SKM-1 (cell line): ENCODE measurements around the gene PYROXD2.
"Not testable (repeated sequence)": the region's sequence is repeated elsewhere in the genome, so short reads cannot be mapped to it uniquely, and the experiment has no call there.

Experiments used
- DNase-seq: peaks from one replicate; lab custom pipeline; 2025; ENCODE audit not compliant: unreplicated experiment; lab: John Stamatoyannopoulos, UW

The PYROXD2 gene

GRCh38 chr10:98370831-98371820, 43.9 kb downstream of the PYROXD2 start:
- no peak for DNase-seq

GRCh38 chr10:98369801-98370200, 45.2 kb downstream of the PYROXD2 start:
- DNase-seq, result no peak

DNA sequence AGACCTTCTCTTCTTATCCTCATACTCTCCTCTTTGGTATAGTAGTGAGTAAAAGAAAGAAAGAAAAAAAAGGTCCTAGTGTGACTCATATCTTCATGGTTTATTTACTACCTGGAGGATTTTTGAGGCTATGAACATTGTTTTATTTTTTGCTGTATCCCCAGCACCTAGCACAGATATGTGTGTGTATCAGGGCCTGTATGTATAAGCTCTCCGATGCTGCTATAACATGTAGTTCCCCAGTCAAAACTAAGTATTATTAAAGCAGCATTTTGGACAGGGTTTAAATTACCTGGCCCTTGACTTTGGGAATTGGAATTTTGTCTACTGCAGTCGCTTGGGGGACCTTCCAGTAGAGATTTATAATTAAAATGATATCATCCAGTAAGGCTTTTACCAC, 46.3 kb downstream of the PYROXD2 start:
- DNase-seq, result no peak

GRCh38 chr10:98367604-98368451, 47.2 kb downstream of the PYROXD2 start:
- DNase-seq, result no peak

- DNase-seq, result no peak
Measured at GRCh38 chr10:98366062-98366530, 48.9 kb downstream of the PYROXD2 start.

GRCh38 chr10:98365406-98366061, 49.4 kb downstream of the PYROXD2 start:
- no peak for DNase-seq

DNA sequence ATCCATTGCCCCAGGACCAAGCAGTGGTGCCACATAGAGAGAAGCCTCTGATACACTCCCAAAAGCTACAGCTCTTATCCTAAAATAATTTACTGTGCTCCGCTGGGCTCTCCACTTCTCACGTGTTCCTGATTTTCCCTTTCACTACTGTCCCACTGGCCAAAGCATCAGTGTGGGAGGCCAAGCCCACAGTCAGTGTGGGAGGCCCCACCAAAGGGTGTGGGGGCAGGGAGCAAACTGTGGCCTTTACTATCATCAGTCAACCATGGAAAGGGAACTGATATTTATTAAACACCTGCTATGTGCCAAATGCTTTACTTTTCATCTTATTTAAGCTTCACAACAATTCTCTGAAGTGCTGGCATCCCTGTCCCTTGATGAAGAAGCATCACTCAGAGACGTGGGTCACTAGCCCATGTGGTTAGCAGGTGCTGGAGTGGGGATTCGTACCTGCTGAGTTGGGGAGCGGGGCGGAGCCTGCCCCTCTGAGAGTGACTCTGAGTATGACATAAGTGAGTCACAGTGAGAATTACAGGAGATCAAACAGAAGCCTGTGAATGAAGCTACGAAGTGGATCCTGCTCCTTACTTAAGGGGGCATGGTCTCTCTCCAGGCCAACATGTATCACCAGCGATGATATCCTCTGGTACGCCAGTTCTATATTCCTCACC, 50.4 kb downstream of the PYROXD2 start:
- no peak for DNase-seq

GRCh38 chr10:98363220-98363619, 51.8 kb downstream of the PYROXD2 start:
- no peak for DNase-seq

DNA sequence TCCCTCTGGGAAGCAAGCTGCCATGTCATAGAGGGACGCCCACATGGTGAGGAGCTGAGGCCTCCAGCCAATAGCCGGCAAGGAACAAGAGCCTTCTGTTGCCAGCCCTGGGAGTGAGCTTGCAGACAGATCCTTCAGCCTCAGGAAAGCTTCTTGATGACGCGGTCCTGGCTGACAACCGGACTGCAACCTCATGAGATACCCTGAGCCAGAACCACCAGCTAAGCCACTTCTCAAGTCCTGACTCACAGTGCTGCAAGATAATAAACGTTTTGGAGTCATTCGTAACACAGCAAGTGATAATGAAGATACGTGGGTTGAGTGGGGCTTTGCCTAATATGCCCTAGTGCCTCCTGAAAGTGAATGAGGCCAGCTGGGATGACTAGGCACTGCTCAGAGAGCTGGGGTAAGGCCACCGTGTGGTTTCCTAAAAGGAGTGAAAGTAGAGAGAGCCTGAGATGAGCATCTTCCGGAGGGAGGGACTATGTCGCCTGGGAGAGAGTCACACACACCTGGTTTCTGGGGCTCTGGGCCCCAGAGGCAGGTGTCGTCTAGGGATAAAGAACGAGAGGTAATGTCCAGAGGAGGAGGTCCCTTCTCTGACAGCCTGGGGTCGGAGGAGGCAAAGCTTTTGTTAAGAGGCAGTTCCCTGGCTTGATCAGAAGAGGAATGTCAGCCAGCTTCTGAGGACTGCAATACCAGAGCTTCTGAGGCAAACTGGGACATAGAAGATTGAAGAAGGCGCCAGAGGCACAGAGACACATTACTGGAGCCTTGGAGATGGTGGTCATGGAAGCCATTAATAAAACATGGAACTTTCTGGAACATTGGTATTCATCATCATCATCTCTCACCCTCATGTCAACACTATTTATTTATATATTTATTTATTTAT, 53.6 kb downstream of the PYROXD2 start:
- no peak for DNase-seq

- DNase-seq, result no peak
Measured at GRCh38 chr10:98357194-98357822, 57.7 kb downstream of the PYROXD2 start.

GRCh38 chr10:98354491-98354890, 60.5 kb downstream of the PYROXD2 start:
- DNase-seq, result no peak

- no peak for DNase-seq
Measured at GRCh38 chr10:98353170-98353569, 61.8 kb downstream of the PYROXD2 start.

DNA sequence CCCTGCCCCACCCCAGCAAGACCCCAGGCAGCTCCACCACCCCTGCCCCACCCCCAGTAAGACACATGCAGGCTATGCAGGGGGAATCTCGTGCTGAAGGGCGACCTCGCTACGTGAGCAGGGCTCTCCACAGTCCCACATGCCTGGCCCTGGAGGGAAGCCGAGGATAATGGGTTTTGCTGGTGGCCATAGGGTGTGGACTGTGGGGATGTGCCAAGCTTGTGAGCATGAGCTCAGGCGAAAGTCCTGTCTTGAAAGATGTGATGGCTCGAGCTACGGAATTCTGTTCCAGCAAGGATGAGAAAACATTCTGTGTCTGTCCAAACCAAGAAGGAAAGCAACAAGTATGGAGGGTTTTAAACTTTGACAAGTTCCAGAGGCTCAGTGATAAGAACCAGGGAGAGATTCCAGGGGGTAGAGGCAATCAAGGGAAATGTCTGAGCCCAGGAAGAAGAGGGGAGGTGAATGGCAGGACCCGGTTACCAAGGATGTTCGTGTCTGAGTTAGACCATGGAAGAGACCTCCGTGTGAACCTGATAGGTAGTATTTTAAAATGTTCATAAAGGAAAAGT, 63.1 kb downstream of the PYROXD2 start:
- DNase-seq, result no peak

DNA sequence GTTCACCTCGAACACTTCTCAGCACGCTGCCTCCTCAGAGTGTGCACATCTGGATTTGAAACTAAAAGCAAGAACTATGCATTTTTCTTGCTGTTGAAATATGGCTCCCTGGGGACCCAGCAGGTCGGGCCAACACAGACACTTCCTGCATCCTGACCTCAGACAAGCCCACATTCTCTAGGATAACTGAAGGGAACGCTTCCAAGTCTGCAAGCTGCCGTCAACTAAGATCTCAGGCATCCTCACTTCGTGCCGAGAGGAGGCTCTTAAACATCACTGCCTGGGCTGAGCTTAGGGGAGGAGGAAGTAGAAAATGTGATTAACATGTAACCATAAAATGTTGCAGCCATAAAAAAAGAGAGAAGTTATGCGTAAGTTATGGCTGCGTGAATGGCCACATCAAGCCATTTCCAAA, 65.5 kb downstream of the PYROXD2 start:
- peak; percentile 61 for DNase-seq

GRCh38 chr10:98346847-98347246, 68.1 kb downstream of the PYROXD2 start:
- DNase-seq, result no peak

DNA sequence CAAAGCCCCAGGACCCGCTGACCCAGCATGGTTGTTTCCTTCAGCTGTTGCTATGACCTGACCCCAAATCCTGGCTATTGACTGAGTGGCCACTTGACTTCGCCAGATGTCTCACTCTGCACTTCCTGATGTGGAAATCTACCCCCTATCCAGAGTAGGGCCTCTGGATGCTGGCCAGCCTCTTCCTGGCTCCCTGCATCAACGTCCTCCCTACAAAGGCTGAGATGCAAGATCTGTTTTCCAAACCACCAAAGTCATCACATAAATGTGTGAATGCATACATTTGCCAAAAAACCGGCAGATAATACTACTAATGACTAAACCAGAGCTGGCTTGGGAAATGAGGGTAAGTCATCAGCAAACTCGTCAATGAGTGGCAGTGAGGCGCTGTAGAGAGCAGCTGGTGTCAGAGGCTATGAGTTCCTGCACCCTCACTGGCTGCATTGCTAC, 70.4 kb downstream of the PYROXD2 start:
- no peak for DNase-seq

DNA sequence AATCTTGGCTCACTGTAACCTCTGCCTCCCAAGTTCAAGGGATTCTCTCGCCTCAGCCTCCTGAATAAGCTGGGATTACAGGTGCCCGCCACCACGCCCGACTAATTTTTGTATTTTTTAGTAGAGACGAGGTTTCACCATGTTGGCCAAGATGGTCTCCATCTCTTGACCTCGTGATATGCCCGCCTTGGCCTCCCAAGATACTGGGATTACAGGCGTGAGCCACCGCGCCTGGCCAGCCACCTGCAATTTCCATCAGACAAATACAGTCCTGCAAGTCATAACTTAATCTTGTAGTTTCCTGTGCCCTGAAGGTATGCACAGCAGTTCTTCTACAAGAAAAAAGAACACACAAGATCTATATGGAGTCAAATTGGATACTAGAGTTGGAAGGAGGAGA, 73.3 kb downstream of the PYROXD2 start:
- not testable (repeated sequence) for DNase-seq

DNA sequence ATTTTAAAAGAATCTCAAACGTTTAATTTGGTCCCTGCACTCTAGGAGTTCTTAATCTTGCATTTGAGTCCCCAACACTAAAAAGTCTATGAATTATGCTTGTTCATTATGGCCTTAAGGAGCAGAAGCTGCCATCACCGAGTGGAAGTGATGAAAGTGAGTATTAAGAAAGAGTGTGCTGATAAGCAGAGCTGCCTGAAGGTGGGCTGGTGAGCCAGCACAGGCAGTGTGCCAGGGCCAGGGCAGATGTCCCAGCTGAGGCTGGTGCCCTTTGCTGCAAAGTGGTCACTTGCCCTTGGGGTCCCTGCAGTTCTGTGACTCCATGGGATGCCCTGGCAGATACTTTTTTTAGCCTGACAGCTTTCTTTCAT, 74.1 kb downstream of the PYROXD2 start:
- no peak for DNase-seq
